IMR-90 (cell line): Measurements from ENCODE around the gene ABCA10. TPM values are rescaled to one million over a fixed set of nuclear protein-coding genes. Genes with fewer than 3 reads are reported as not detected.

Experiments
- ATAC-seq: fragments of 200-7000 bp; cut with Tn5 transposase; 2 replicates; pipeline ENCODE4 v1.9.1; 2020; ENCODE audit warnings: low read depth, mild to moderate bottlenecking, moderate library complexity
- BruUV-seq: library from RNA; stranded (reverse); fragments of 400-500 nt; replicated peaks from 2 replicates; lab custom pipeline; 2021; lab: Mats Ljungman, UMichigan
- CTCF ChIA-PET: fragments of 300-600 bp; formaldehyde crosslinking; extraction: SDS; loops from one replicate; lab custom pipeline; 2021; ENCODE audit warnings: antibody characterized with exemption; lab: Yijun Ruan, JAX
- POLR2A ChIA-PET: fragments of 300-600 bp; sonication (Branson Sonifier 250); formaldehyde crosslinking; loops from one replicate; lab custom pipeline; 2022; ENCODE audit warnings: antibody characterized with exemption; ENCODE audit not compliant: unreplicated experiment; lab: Charles Lee
- DNase-seq: peaks from one replicate; pipeline ENCODE4 v3.0.0; 2013
- H2AFZ ChIP-seq: replicated peaks from 2 replicates; pipeline ENCODE3; 2013; ENCODE audit warnings: low read length, mild to moderate bottlenecking; ENCODE audit not compliant: poor library complexity
- H2AK5ac ChIP-seq: 2 replicates; pipeline ENCODE4 v1.6.1; 2013; ENCODE audit warnings: low read depth, low read length, inconsistent platforms
- H2AK9ac ChIP-seq: replicated peaks from 2 replicates; pipeline ENCODE3; 2013; ENCODE audit warnings: mild to moderate bottlenecking, low read depth, low read length, moderate library complexity; ENCODE audit not compliant: poor library complexity
- H2BK120ac ChIP-seq: 2 replicates; pipeline ENCODE4 v1.6.1; 2013; ENCODE audit warnings: low read depth, low read length, inconsistent platforms
- H2BK15ac ChIP-seq: 3 replicates; pipeline ENCODE4 v1.6.1; 2013; ENCODE audit warnings: low read depth, low read length, inconsistent platforms
- H2BK20ac ChIP-seq: 2 replicates; pipeline ENCODE4 v1.6.1; 2013; ENCODE audit warnings: low read depth, mild to moderate bottlenecking, inconsistent platforms, low read length, moderate library complexity
- H2BK5ac ChIP-seq: 2 replicates; pipeline ENCODE4 v1.6.1; 2013; ENCODE audit warnings: mild to moderate bottlenecking, low read depth, low read length, inconsistent platforms; ENCODE audit not compliant: poor library complexity, severe bottlenecking
- H3K14ac ChIP-seq: replicated peaks from 2 replicates; pipeline ENCODE4 v1.6.1; 2013; ENCODE audit warnings: low read depth, low read length, inconsistent platforms
- H3K18ac ChIP-seq: 2 replicates; pipeline ENCODE4 v1.6.1; 2013; ENCODE audit warnings: low read depth, low read length, control low read depth
- H3K23ac ChIP-seq: 2 replicates; pipeline ENCODE4 v1.6.1; 2013; ENCODE audit warnings: low read depth, low read length, inconsistent platforms
- H3K27ac ChIP-seq: 2 replicates; pipeline ENCODE4 v1.5.1; 2013; ENCODE audit warnings: mild to moderate bottlenecking, control low read depth, low read length; ENCODE audit not compliant: insufficient read depth
- H3K27me3 ChIP-seq: 2 replicates; pipeline ENCODE4 v1.6.1; 2013; ENCODE audit warnings: low read length; ENCODE audit not compliant: control insufficient read depth, insufficient read depth
- H3K36me3 ChIP-seq: 2 replicates; pipeline ENCODE4 v1.6.1; 2013; ENCODE audit warnings: low read length, mixed read lengths; ENCODE audit not compliant: control insufficient read depth, insufficient read depth
- H3K4ac ChIP-seq: 2 replicates; pipeline ENCODE4 v1.6.1; 2013; ENCODE audit warnings: low read depth, low read length, inconsistent platforms
- H3K4me1 ChIP-seq: 2 replicates; pipeline ENCODE4 v1.6.1; 2013; ENCODE audit warnings: low read length, mixed read lengths; ENCODE audit not compliant: control insufficient read depth, insufficient read depth
- H3K4me2 ChIP-seq: 2 replicates; pipeline ENCODE4 v1.6.1; 2013; ENCODE audit warnings: low read depth, mild to moderate bottlenecking, control low read depth, low read length, moderate library complexity
- H3K4me3 ChIP-seq: 2 replicates; pipeline ENCODE4 v1.5.1; 2013; ENCODE audit warnings: low read depth, mild to moderate bottlenecking, control low read depth, low read length, moderate library complexity; ENCODE audit not compliant: insufficient read depth
- H3K56ac ChIP-seq: 2 replicates; pipeline ENCODE4 v1.6.1; 2013; ENCODE audit warnings: low read length, inconsistent platforms; ENCODE audit not compliant: insufficient read depth; ENCODE audit errors: extremely low read depth
- H3K79me1 ChIP-seq, 2 experiments: 2 replicates each; pipeline ENCODE4 v1.6.1; 2013; ENCODE audit warnings: low read length in 2 of 2, inconsistent platforms in 1 of 2, low read depth in 1 of 2
- H3K9ac ChIP-seq: 2 replicates; pipeline ENCODE4 v1.6.1; 2013; ENCODE audit warnings: low read depth, low read length, control low read depth
- H3K9me1 ChIP-seq: 2 replicates; pipeline ENCODE4 v1.6.1; 2013; ENCODE audit warnings: low read length, inconsistent platforms; ENCODE audit not compliant: insufficient read depth
- H3K9me3 ChIP-seq: 2 replicates; pipeline ENCODE4 v1.6.1; 2013; ENCODE audit warnings: low read length; ENCODE audit not compliant: control insufficient read depth, insufficient read depth
- H4K20me1 ChIP-seq: 2 replicates; pipeline ENCODE4 v1.6.1; 2013; ENCODE audit warnings: low read length, inconsistent platforms; ENCODE audit not compliant: insufficient read depth
- H4K5ac ChIP-seq: 2 replicates; pipeline ENCODE4 v1.6.1; 2013; ENCODE audit warnings: mild to moderate bottlenecking, low read depth, low read length, control low read depth
- H4K8ac ChIP-seq, 2 experiments: 2 replicates each; pipeline ENCODE4 v1.6.1; 2013; ENCODE audit warnings: low read depth in 2 of 2, low read length in 2 of 2, control low read depth in 1 of 2, inconsistent platforms in 1 of 2
- H4K91ac ChIP-seq: 2 replicates; pipeline ENCODE4 v1.6.1; 2013; ENCODE audit warnings: low read depth, low read length, inconsistent platforms; ENCODE audit not compliant: insufficient read depth
- BHLHE40 ChIP-seq: fragments of 150-350 bp; IDR thresholded peaks from 2 replicates; pipeline ENCODE4 v1.6.1; 2016; ENCODE audit warnings: mild to moderate bottlenecking, low read depth, low read length
- CEBPB ChIP-seq: IDR thresholded peaks from 2 replicates; pipeline ENCODE4 v1.6.1; 2012; ENCODE audit warnings: low read depth, low read length, improper control_type of control experiment
- CHD1 ChIP-seq: IDR thresholded peaks from 2 replicates; pipeline ENCODE4 v1.6.1; 2012; ENCODE audit warnings: low read depth, low read length, improper control_type of control experiment
- ELK1 ChIP-seq: fragments of 150-350 bp; IDR thresholded peaks from 2 replicates; pipeline ENCODE4 v1.6.1; 2016; ENCODE audit warnings: low read depth, mild to moderate bottlenecking, low read length, moderate library complexity, borderline replicate concordance
- FOS ChIP-seq: fragments of 150-350 bp; IDR thresholded peaks from 2 replicates; pipeline ENCODE4 v1.6.1; 2016; ENCODE audit warnings: low read depth, low read length
- MAFK ChIP-seq: IDR thresholded peaks from 2 replicates; pipeline ENCODE4 v1.6.1; 2012; ENCODE audit warnings: low read depth, low read length, improper control_type of control experiment
- POLR2A ChIP-seq: IDR thresholded peaks from 2 replicates; pipeline ENCODE4 v1.6.1; 2012; ENCODE audit warnings: mild to moderate bottlenecking, low read depth, low read length
- RAD21 ChIP-seq: IDR thresholded peaks from 2 replicates; pipeline ENCODE4 v1.6.1; 2012; ENCODE audit warnings: low read length, improper control_type of control experiment
- RCOR1 ChIP-seq: IDR thresholded peaks from 2 replicates; pipeline ENCODE4 v1.6.1; 2012; ENCODE audit warnings: mild to moderate bottlenecking, low read length, improper control_type of control experiment; ENCODE audit not compliant: insufficient replicate concordance
- RFX5 ChIP-seq: IDR thresholded peaks from 2 replicates; pipeline ENCODE4 v1.8.0; 2012; ENCODE audit warnings: low read depth, mild to moderate bottlenecking, low read length, moderate library complexity
- WGBS, 2 experiments: methylation state at CpG; one replicate each; pipeline versions ENCODE4 v1.1.5 to v1.1.7; 2013; ENCODE audit warnings: missing lambda C conversion rate in 2 of 2; ENCODE audit not compliant: insufficient read length in 1 of 2; ENCODE audit errors: extremely low coverage in 2 of 2; 5-methylcytosine and 5-hydroxymethylcytosine counted together
- dilution Hi-C: fragments of 300-500 bp; cut with HindIII; formaldehyde crosslinking; loops from one replicate; pipeline ENCODE4 v1.14.3; 2018; ENCODE audit warnings: low sequenced_read_pairs; ENCODE audit not compliant: unreplicated experiment
- in situ Hi-C: fragments of 300-500 bp; cut with MboI; formaldehyde crosslinking; loops from 3 replicates; pipeline ENCODE4 v1.14.3; 2019; ENCODE audit warnings: low sequenced_read_pairs, inconsistent platforms, mixed read lengths
- intact Hi-C: fragments of 100-400 bp; cut with micrococcal nuclease; formaldehyde crosslinking; loops from 2 replicates; pipeline ENCODE4 v1.10.0; 2022
- polyA plus RNA-seq, 3 experiments: library from polyadenylated mRNA; depleted of rRNA; stranded (reverse); fragments of >200 nt; gene quantifications; 2 replicates each; pipeline ENCODE4 v1.2.3, GENCODE V29; 2012; ENCODE audit warnings: low replicate concordance in 1 of 3
- total RNA-seq: library from RNA; depleted of rRNA; stranded (reverse); fragments of >200 nt; gene quantifications from 2 replicates; pipeline ENCODE4 v1.2.3, GENCODE V29; 2012

The ABCA10 gene
- total and polyA plus RNA-seq, 2 of the 4 experiments (the other 2 are of a cell fraction) = under 0.01 to 0.03 TPM

GRCh38 chr17:69268543-69269014, 40.0 kb upstream of the ABCA10 start:
- Histone ChIP-seq H2BK15ac (no peak overlapping the region), H4K5ac (no peak overlapping the region), H4K91ac (no peak overlapping the region), H3K4me3 (no peak overlapping the region), H3K27ac (no peak overlapping the region), H2BK5ac (no peak overlapping the region), H3K4ac (no peak overlapping the region), H2AK9ac (peak overlapping the region; percentile 63), H3K18ac (no peak overlapping the region), H3K14ac (no peak overlapping the region), H3K4me2 (no peak overlapping the region), H3K27me3 (no peaks in the 10 kb centered on the region), H3K23ac (no peak overlapping the region), H3K9ac (no peak overlapping the region), H3K9me1 (no peaks in the 10 kb centered on the region), H3K9me3 (no peaks in the 10 kb centered on the region), H3K36me3 (no peaks in the 10 kb centered on the region), H4K8ac (no peak overlapping the region), H3K4me1 (no peaks in the 10 kb centered on the region), H4K20me1 (no peaks in the 10 kb centered on the region), H2BK120ac (no peak overlapping the region), H2BK20ac (no peak overlapping the region), H3K56ac (no peak overlapping the region), H2AFZ (no peak overlapping the region), H3K79me1 (no peaks in the 10 kb centered on the region), H2AK5ac (no peak overlapping the region)
- no peak for ATAC-seq
- no peak for TF ChIP-seq FOS
- no peak for TF ChIP-seq CHD1
- TF ChIP-seq POLR2A = no peak
- TF ChIP-seq CEBPB = no peak
- TF ChIP-seq RAD21 = no peak
- TF ChIP-seq RCOR1 = no peak
- TF ChIP-seq RFX5 = no peak
- TF ChIP-seq MAFK = no peak
- no peak for TF ChIP-seq ELK1
- no peak for TF ChIP-seq BHLHE40
- in situ Hi-C loops = no loop called here
- ChIA-PET POLR2A (no interaction called here), CTCF (interaction anchor here (0.7 kb wide), 1 partner anchor 58 kb away, joined by 3 read pairs; no protein-coding TSS in a partner anchor)
- no peak for DNase-seq
- BruUV-seq = no TSS peak
- intact Hi-C loops = no loop called here
- 71% methylated on average over 1 of the region's 5 CpGs; no CpG with 5 or more reads in 1 of the 2 experiments for WGBS, 2 experiments
- dilution Hi-C loops = no loop called here
